Liver (tissue), 9 donors: ENCODE results near the gene STAG3. TPM values are rescaled to one million over a fixed set of nuclear protein-coding genes. Genes with fewer than 3 reads are reported as not detected.
"Not testable (repeated sequence)": the region's sequence is repeated elsewhere in the genome, so short reads cannot be mapped to it uniquely, and the experiment has no call there.

Experiments used
- DNase-seq: peaks from one replicate; pipeline ENCODE4 v3.0.0-alpha.2; 2017; ENCODE audit warnings: low spot score
- H3K27ac ChIP-seq, 2 donors: one replicate each; pipeline ENCODE4 v1.7.0; 2013; ENCODE audit warnings: inconsistent platforms in 2 of 2, low read length in 2 of 2, control low read depth in 1 of 2, low read depth in 1 of 2, mild to moderate bottlenecking in 1 of 2
- H3K27me3 ChIP-seq, 4 donors: one replicate each; pipeline versions ENCODE4 v1.6.1 to v1.7.0; 2013; ENCODE audit warnings: low read length in 3 of 4, inconsistent platforms in 1 of 4, mild to moderate bottlenecking in 1 of 4, moderate library complexity in 1 of 4; ENCODE audit not compliant: control insufficient read depth in 4 of 4, insufficient read depth in 4 of 4
- H3K36me3 ChIP-seq, 4 donors: one replicate each; pipeline versions ENCODE4 v1.6.1 to v1.7.0; 2013; ENCODE audit warnings: low read length in 3 of 4, mild to moderate bottlenecking in 3 of 4, low read depth in 1 of 4, moderate library complexity in 1 of 4; ENCODE audit not compliant: control insufficient read depth in 4 of 4, insufficient read depth in 3 of 4
- H3K4me1 ChIP-seq, 4 donors: one replicate each; pipeline versions ENCODE4 v1.6.1 to v1.7.0; 2013; ENCODE audit warnings: low read length in 3 of 4, mild to moderate bottlenecking in 3 of 4, moderate library complexity in 1 of 4; ENCODE audit not compliant: control insufficient read depth in 4 of 4, insufficient read depth in 4 of 4
- H3K4me3 ChIP-seq, 3 donors: one replicate each; pipeline versions ENCODE4 v1.6.1 to v1.7.0; 2013; ENCODE audit warnings: low read length in 3 of 3, control low read depth in 1 of 3, low read depth in 1 of 3, mild to moderate bottlenecking in 1 of 3
- H3K9ac ChIP-seq, 2 donors: one replicate each; pipeline ENCODE4 v1.7.0; 2013; ENCODE audit warnings: low read length in 2 of 2, mild to moderate bottlenecking in 2 of 2, moderate library complexity in 2 of 2, control low read depth in 1 of 2, low read depth in 1 of 2
- H3K9me3 ChIP-seq, 4 donors: one replicate each; pipeline versions ENCODE4 v1.6.1 to v1.7.0; 2013; ENCODE audit warnings: low read length in 3 of 4; ENCODE audit not compliant: control insufficient read depth in 4 of 4
- EGR1 ChIP-seq, 2 donors: IDR thresholded peaks; 2 replicates each; pipeline ENCODE4 v1.6.1; 2016 to 2018; ENCODE audit warnings: antibody characterized with exemption in 2 of 2, low read depth in 2 of 2
- FOXA1 ChIP-seq: IDR thresholded peaks from 2 replicates; pipeline ENCODE4 v1.6.1; 2016; ENCODE audit warnings: antibody characterized with exemption
- GABPA ChIP-seq, 2 donors: IDR thresholded peaks in 1 of 2; conservative IDR thresholded peaks in 1 of 2; 2 replicates each; pipeline ENCODE4 v1.6.1; 2016; ENCODE audit warnings: antibody characterized with exemption in 2 of 2, mild to moderate bottlenecking in 1 of 2, moderate library complexity in 1 of 2
- JUND ChIP-seq, 2 donors: IDR thresholded peaks; 2 replicates each; pipeline ENCODE4 v1.6.1; 2016; ENCODE audit warnings: antibody characterized with exemption in 2 of 2
- NR2F2 ChIP-seq: IDR thresholded peaks from 2 replicates; pipeline ENCODE4 v1.6.1; 2016; ENCODE audit warnings: antibody characterized with exemption
- RXRA ChIP-seq, 2 donors: IDR thresholded peaks; 2 replicates each; pipeline ENCODE4 v1.6.1; 2017 to 2018; ENCODE audit warnings: antibody characterized with exemption in 2 of 2, mild to moderate bottlenecking in 1 of 2
- SP1 ChIP-seq: IDR thresholded peaks from 2 replicates; pipeline ENCODE4 v1.6.1; 2018; ENCODE audit warnings: antibody characterized with exemption, mild to moderate bottlenecking
- TAF1 ChIP-seq: conservative IDR thresholded peaks from 2 replicates; pipeline ENCODE4 v1.6.1; 2016; ENCODE audit warnings: antibody characterized with exemption, mild to moderate bottlenecking
- YY1 ChIP-seq: IDR thresholded peaks from 2 replicates; pipeline ENCODE4 v1.6.1; 2016; ENCODE audit warnings: antibody characterized with exemption, mild to moderate bottlenecking
- WGBS: extraction: QIAGEN DNeasy Blood & Tissue Kit; methylation state at CpG from one replicate; pipeline ENCODE4 v1.1.7; 2013; 5-methylcytosine and 5-hydroxymethylcytosine counted together
- polyA plus RNA-seq, 2 donors: library from polyadenylated mRNA; stranded (reverse) in 1 of 2; unstranded in 1 of 2; fragments of 200-250 nt in 1 of 2; fragments of >200 nt in 1 of 2; fragmentation: Nextera tagmentation in 1 of 2; extraction: Ambion mirVana in 1 of 2; gene quantifications; one replicate each; pipeline versions ENCODE4 v1.2.1 to v1.2.3, GENCODE V29; 2013 to 2015
- total RNA-seq, 2 donors: library from RNA; depleted of rRNA; stranded (reverse); fragments of >200 nt; gene quantifications; one replicate each; pipeline ENCODE4 v1.2.3, GENCODE V29; 2014
- TF ChIP-seq, protein P1 (sequence below): IDR thresholded peaks from 2 replicates; pipeline ENCODE4 v1.6.1; 2016; ENCODE audit warnings: antibody characterized with exemption
- TF ChIP-seq, protein P2 (sequence below): IDR thresholded peaks from 2 replicates; pipeline ENCODE4 v1.6.1; 2016; ENCODE audit warnings: antibody characterized with exemption, mild to moderate bottlenecking
- donor health status: healthy.
- donor health status: healthy.
- donor health status: healthy.
- donor health status: healthy.
- donor health status: healthy.

STAG3 gene
- total and polyA plus RNA-seq, 4 donors: 0.28 to 7.0 (median 3.2) TPM

DNA sequence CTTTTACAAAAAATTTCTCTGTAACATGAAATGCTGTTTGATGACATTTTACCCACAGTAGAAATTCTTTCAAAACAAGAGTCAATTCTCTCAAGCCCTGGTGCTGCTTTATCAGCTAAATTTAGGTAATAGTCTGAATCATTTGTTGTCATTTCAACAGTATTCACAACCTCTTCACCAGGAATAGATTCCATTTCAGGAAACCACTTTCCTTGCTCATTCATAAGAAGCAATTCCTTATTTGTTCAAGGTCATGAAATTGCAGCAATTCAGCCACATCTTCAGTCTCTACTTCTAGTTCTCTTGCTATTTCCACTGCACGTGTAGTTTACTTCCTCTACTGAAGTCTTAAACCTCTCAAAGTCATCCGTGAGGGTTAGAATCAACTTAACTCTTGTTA is 14.1 kb downstream of the STAG3 start:
- no peak for TF ChIP-seq NR2F2
- TF ChIP-seq, protein P1, sequence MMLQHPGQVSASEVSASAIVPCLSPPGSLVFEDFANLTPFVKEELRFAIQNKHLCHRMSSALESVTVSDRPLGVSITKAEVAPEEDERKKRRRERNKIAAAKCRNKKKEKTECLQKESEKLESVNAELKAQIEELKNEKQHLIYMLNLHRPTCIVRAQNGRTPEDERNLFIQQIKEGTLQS: no peak
- TF ChIP-seq JUND (IDR thresholded peaks at IDR 0.05): no peak
- TF ChIP-seq GABPA (IDR thresholded peaks at IDR 0.05 in 1 of 2, conservative IDR thresholded peaks at IDR 0.05 in 1 of 2): no peak
- TF ChIP-seq RXRA (IDR thresholded peaks at IDR 0.05): no peak
- TF ChIP-seq, protein P2, sequence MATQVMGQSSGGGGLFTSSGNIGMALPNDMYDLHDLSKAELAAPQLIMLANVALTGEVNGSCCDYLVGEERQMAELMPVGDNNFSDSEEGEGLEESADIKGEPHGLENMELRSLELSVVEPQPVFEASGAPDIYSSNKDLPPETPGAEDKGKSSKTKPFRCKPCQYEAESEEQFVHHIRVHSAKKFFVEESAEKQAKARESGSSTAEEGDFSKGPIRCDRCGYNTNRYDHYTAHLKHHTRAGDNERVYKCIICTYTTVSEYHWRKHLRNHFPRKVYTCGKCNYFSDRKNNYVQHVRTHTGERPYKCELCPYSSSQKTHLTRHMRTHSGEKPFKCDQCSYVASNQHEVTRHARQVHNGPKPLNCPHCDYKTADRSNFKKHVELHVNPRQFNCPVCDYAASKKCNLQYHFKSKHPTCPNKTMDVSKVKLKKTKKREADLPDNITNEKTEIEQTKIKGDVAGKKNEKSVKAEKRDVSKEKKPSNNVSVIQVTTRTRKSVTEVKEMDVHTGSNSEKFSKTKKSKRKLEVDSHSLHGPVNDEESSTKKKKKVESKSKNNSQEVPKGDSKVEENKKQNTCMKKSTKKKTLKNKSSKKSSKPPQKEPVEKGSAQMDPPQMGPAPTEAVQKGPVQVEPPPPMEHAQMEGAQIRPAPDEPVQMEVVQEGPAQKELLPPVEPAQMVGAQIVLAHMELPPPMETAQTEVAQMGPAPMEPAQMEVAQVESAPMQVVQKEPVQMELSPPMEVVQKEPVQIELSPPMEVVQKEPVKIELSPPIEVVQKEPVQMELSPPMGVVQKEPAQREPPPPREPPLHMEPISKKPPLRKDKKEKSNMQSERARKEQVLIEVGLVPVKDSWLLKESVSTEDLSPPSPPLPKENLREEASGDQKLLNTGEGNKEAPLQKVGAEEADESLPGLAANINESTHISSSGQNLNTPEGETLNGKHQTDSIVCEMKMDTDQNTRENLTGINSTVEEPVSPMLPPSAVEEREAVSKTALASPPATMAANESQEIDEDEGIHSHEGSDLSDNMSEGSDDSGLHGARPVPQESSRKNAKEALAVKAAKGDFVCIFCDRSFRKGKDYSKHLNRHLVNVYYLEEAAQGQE: no peak
- no peak for TF ChIP-seq SP1
- TF ChIP-seq FOXA1: no peak
- no peaks in the 10 kb centered on the region for H3K36me3 ChIP-seq

DNA sequence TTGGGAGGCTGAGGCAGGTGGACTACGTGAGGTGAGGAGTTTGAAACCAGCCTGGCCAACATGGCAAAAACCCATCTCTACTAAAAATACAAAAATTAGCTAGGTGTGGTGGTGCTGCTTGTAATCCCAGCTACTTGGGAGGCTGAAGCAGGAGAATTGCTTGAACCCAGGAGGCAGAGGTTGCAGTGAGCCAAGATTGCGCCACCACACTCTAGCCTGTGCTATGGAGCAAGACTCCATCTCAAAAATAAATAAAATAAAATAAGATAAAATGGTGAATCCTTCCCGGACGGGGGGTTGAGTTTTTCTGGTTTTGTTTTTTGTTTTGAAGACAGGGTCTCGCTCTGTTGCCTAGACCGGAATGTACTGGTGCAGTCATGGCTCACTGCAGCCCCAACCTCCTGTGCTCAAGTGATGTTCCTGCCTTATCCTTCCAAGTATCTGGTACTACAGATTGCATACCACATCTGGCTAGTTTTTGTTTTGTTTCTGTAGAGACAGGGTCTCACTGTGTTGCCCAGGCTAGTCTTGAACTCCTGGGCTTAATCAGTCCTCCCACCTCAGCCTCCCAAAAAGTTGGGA is 14.7 kb downstream of the STAG3 start:
- not testable (repeated sequence) for H3K9me3 ChIP-seq, H3K27me3 ChIP-seq, H3K4me3 ChIP-seq, H3K9ac ChIP-seq, H3K4me1 ChIP-seq, H3K27ac ChIP-seq, DNase-seq, H3K36me3 ChIP-seq
- 92% methylated on average over 6 of the region's 6 CpGs for WGBS

More for the DNA sequence above, 14.1 kb downstream of the STAG3 start:
- Histone ChIP-seq H3K27me3 (no peaks in the 10 kb centered on the region), H3K9me3 (no peaks in the 10 kb centered on the region), H3K9ac (no peak overlapping the region), H3K4me3 (no peak overlapping the region), H3K4me1 (no peaks in the 10 kb centered on the region), H3K27ac (no peak overlapping the region)
- DNase-seq: no peak
- 62% methylated on average over 2 of the region's 2 CpGs for WGBS

DNA sequence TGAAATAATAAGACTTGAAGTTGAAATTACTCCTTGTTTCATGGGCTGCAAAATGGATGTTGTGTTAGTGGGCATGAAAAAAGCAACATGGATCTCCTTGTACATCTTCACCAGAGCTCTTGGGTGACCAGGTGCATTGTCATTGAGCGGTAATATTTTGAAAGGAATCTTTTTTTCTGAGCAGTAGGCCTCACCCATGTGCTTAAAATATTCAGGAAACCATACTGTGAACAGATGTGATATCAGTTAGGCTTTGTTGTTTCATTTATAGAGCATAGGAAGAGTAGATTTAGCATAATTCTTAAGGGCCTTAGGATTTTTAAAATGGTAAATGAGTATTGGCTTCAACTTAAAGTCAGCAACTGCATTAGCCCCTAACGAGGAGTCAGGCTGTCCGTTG is 15.3 kb downstream of the STAG3 start:
- Histone ChIP-seq H3K4me1 (no peaks in the 10 kb centered on the region), H3K4me3 (no peak overlapping the region), H3K36me3 (no peaks in the 10 kb centered on the region), H3K27me3 (no peaks in the 10 kb centered on the region), H3K9me3 (no peaks in the 10 kb centered on the region), H3K27ac (no peak overlapping the region), H3K9ac (no peak overlapping the region)
- no peak for DNase-seq
- TF ChIP-seq SP1 (no peak), NR2F2 (no peak), TAF1 (no peak), YY1 (no peak), EGR1 (IDR thresholded peaks at IDR 0.05; ENCODE audit: low read depth in 2 of 2) (no peak)
- TF ChIP-seq, protein P1: no peak
- 81% methylated on average over 3 of the region's 3 CpGs for WGBS
